Astrocyte (in vitro differentiated cells and primary cell): ENCODE measurements around the gene CLCC1. TPM values are rescaled to one million over a fixed set of nuclear protein-coding genes. Genes with fewer than 3 reads are reported as not detected.

Experiments
- DNase-seq: peaks from one replicate; pipeline ENCODE4 v3.0.0-alpha.2; 2010; ENCODE audit warnings: low read depth
- FAIRE-seq: peaks from 2 replicates; lab custom pipeline; 2011; peaks lifted over from hg19 to GRCh38; lab: Jason Lieb, UNC
- H2AFZ ChIP-seq: 2 replicates; pipeline ENCODE4 v1.6.0; 2012; ENCODE audit warnings: low read depth, low read length, inconsistent platforms
- H3K27ac ChIP-seq: 2 replicates; pipeline ENCODE4 v1.5.1; 2011; ENCODE audit warnings: low read depth, low read length, inconsistent platforms
- H3K27me3 ChIP-seq: 2 replicates; pipeline ENCODE4 v1.6.0; 2011; ENCODE audit warnings: low read length, inconsistent platforms; ENCODE audit not compliant: insufficient read depth
- H3K36me3 ChIP-seq: 2 replicates; pipeline ENCODE4 v1.5.1; 2011; ENCODE audit warnings: low read length, inconsistent platforms; ENCODE audit not compliant: insufficient read depth
- H3K4me1 ChIP-seq: 2 replicates; pipeline ENCODE4 v1.5.1; 2011; ENCODE audit warnings: low read length, inconsistent platforms; ENCODE audit not compliant: insufficient read depth
- H3K4me2 ChIP-seq: 2 replicates; pipeline ENCODE4 v1.6.0; 2012; ENCODE audit warnings: low read length, inconsistent platforms
- H3K4me3 ChIP-seq: 2 replicates; pipeline ENCODE4 v1.5.1; 2011; ENCODE audit warnings: low read depth, mild to moderate bottlenecking, low read length, inconsistent platforms; ENCODE audit not compliant: insufficient read depth
- H3K79me2 ChIP-seq: 2 replicates; pipeline ENCODE4 v1.6.0; 2012; ENCODE audit warnings: mild to moderate bottlenecking, low read length, inconsistent platforms; ENCODE audit not compliant: insufficient read depth
- H3K9ac ChIP-seq: 2 replicates; pipeline ENCODE4 v1.6.0; 2012; ENCODE audit warnings: mild to moderate bottlenecking, low read length, inconsistent platforms
- H3K9me3 ChIP-seq: 2 replicates; pipeline ENCODE4 v1.5.1; 2012; ENCODE audit warnings: low read depth, mild to moderate bottlenecking, low read length, inconsistent platforms; ENCODE audit not compliant: insufficient read depth
- H4K20me1 ChIP-seq: 2 replicates; pipeline ENCODE4 v1.6.0; 2012; ENCODE audit warnings: low read length, inconsistent platforms; ENCODE audit not compliant: insufficient read depth
- H3K27ac Mint-ChIP-seq: one replicate; pipeline ENCODE4 v1.8.0; 2021; ENCODE audit warnings: mild to moderate bottlenecking, mixed read lengths; ENCODE audit not compliant: unreplicated experiment
- H3K27me3 Mint-ChIP-seq: one replicate; pipeline ENCODE4 v1.8.0; 2021; ENCODE audit warnings: low read depth, mixed read lengths; ENCODE audit not compliant: unreplicated experiment
- H3K36me3 Mint-ChIP-seq: one replicate; pipeline ENCODE4 v1.8.0; 2021; ENCODE audit warnings: low read depth, mixed read lengths; ENCODE audit not compliant: unreplicated experiment
- H3K4me1 Mint-ChIP-seq: one replicate; pipeline ENCODE4 v1.8.0; 2021; ENCODE audit warnings: low read depth, mixed read lengths; ENCODE audit not compliant: unreplicated experiment
- H3K4me3 Mint-ChIP-seq: one replicate; pipeline ENCODE4 v1.8.0; 2021; ENCODE audit warnings: mild to moderate bottlenecking, moderate library complexity, mixed read lengths; ENCODE audit not compliant: unreplicated experiment
- H3K9me3 Mint-ChIP-seq: one replicate; pipeline ENCODE4 v1.8.0; 2021; ENCODE audit warnings: mild to moderate bottlenecking, mixed read lengths; ENCODE audit not compliant: unreplicated experiment
- EZH2 ChIP-seq: IDR thresholded peaks from 2 replicates; pipeline ENCODE4 v1.6.1; 2012; ENCODE audit warnings: mild to moderate bottlenecking, low read length, inconsistent platforms; ENCODE audit not compliant: insufficient read depth
- total RNA-seq: library from RNA; stranded (reverse); gene quantifications from 2 replicates; pipeline ENCODE4 v1.2.1, GENCODE V29; 2021
- TF ChIP-seq, protein P1 (sequence below): IDR thresholded peaks from 2 replicates; pipeline ENCODE4 v1.5.1; 2011; ENCODE audit warnings: low read depth, mild to moderate bottlenecking, inconsistent platforms, low read length, moderate library complexity; ENCODE audit not compliant: insufficient read depth

The CLCC1 gene
- total RNA-seq, 1 donor from 2014 or later: 33.5 TPM

DNA sequence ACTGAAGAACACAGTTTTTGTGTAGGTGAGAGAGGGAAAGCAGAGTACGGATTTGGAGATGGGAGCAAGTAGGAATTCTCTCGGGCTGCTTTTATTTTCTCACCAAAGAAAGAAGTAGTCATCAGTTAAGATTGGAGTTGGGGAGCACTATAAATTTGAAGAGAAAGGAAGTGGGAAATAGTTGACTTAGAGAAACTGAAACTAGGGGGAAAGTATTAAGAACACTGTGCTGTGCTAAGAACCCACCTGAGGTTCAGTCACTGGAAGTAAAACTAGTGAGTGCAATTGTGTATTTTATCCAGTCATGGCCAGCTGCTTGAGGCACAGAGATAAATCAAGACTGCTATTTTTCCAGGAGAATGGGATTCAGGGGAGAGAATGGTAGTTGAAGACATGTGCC lies 37.4 kb downstream of the CLCC1 start:
- Histone ChIP-seq H2AFZ (no peak overlapping the region), H3K36me3 (peaks cover 40% of the 10 kb centered on the region), H3K4me1 (no peaks in the 10 kb centered on the region), H3K4me3 (no peak overlapping the region), H3K9me3 (no peaks in the 10 kb centered on the region), H3K4me2 (no peak overlapping the region), H3K27me3 (no peaks in the 10 kb centered on the region), H4K20me1 (no peaks in the 10 kb centered on the region), H3K27ac (no peak overlapping the region), H3K79me2 (no peaks in the 10 kb centered on the region), H3K9ac (no peak overlapping the region)
- Mint-ChIP-seq H3K27me3 (no peaks in the 10 kb centered on the region), H3K36me3 (peaks cover 8% of the 10 kb centered on the region), H3K4me3 (no peak overlapping the region), H3K27ac (no peak overlapping the region), H3K4me1 (no peaks in the 10 kb centered on the region), H3K9me3 (no peaks in the 10 kb centered on the region)
- FAIRE-seq: no peak
- no peak for DNase-seq
- no peak for TF ChIP-seq EZH2
- TF ChIP-seq, protein P1, sequence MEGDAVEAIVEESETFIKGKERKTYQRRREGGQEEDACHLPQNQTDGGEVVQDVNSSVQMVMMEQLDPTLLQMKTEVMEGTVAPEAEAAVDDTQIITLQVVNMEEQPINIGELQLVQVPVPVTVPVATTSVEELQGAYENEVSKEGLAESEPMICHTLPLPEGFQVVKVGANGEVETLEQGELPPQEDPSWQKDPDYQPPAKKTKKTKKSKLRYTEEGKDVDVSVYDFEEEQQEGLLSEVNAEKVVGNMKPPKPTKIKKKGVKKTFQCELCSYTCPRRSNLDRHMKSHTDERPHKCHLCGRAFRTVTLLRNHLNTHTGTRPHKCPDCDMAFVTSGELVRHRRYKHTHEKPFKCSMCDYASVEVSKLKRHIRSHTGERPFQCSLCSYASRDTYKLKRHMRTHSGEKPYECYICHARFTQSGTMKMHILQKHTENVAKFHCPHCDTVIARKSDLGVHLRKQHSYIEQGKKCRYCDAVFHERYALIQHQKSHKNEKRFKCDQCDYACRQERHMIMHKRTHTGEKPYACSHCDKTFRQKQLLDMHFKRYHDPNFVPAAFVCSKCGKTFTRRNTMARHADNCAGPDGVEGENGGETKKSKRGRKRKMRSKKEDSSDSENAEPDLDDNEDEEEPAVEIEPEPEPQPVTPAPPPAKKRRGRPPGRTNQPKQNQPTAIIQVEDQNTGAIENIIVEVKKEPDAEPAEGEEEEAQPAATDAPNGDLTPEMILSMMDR: no peak

DNA sequence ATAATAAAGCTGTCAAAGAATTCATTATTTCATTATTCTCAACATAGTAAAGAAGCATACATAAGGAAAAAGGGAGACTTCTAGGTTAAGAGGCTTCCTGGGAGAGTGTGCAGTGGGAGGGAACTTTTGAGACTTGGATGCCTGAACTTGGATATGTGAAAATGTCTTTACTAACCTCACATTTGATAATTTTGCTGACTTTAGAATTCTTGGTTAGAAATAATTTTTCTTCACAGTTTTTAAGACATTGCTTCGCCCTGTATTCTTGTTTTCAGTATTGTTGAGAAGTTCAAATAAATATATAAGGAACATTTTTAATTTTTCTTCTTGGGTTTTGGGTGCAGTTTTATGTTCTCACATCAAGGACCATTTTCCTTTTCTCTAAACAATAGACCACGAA lies 46.5 kb downstream of the CLCC1 start:
- no peaks in the 10 kb centered on the region for H3K9me3 ChIP-seq
- H3K4me1 Mint-ChIP-seq: no peaks in the 10 kb centered on the region
- H3K9ac ChIP-seq: no peak overlapping the region
- no peak overlapping the region for H3K27ac ChIP-seq
- DNase-seq: no peak
- FAIRE-seq: no peak
- H3K36me3 ChIP-seq: peaks cover 7% of the 10 kb centered on the region
- no peak overlapping the region for H3K4me2 ChIP-seq
- no peaks in the 10 kb centered on the region for H4K20me1 ChIP-seq
- no peaks in the 10 kb centered on the region for H3K9me3 Mint-ChIP-seq
- no peaks in the 10 kb centered on the region for H3K4me1 ChIP-seq
- TF ChIP-seq, protein P1: no peak
- H3K36me3 Mint-ChIP-seq: no peaks in the 10 kb centered on the region
- H2AFZ ChIP-seq: no peak overlapping the region
- no peaks in the 10 kb centered on the region for H3K27me3 ChIP-seq
- no peaks in the 10 kb centered on the region for H3K27me3 Mint-ChIP-seq
- no peak overlapping the region for H3K27ac Mint-ChIP-seq
- no peak overlapping the region for H3K4me3 ChIP-seq
- no peaks in the 10 kb centered on the region for H3K79me2 ChIP-seq
- H3K4me3 Mint-ChIP-seq: no peak overlapping the region

Other genes with a start within 250 kb of the CLCC1 start
- 38.9 and 48.5 TPM in 2 replicates for gene STXBP3, start 216.8 kb downstream of the CLCC1 start, total RNA-seq
- not detected in 2 replicates for gene AKNAD1, start 106.4 kb downstream of the CLCC1 start, total RNA-seq
- 2.8 and 3.1 TPM in 2 replicates for gene GPSM2, start 86.5 kb downstream of the CLCC1 start, total RNA-seq
- gene WDR47, start 78.6 kb upstream of the CLCC1 start, total RNA-seq: 32.8 and 34.2 TPM in 2 replicates
- gene TAF13, start 112.5 kb upstream of the CLCC1 start, total RNA-seq: 126 and 143 TPM in 2 replicates
- gene TMEM167B, start 127.3 kb upstream of the CLCC1 start, total RNA-seq: 31.9 and 33.6 TPM in 2 replicates
- 1.2 and 1.7 TPM in 2 replicates for gene ELAPOR1, start 150.6 kb upstream of the CLCC1 start, total RNA-seq